Common myeloid progenitor, CD34-positive (primary cell): ENCODE measurements around the gene MB.
A peak's percentile ranks its signal among the peaks of the same experiment; 100 is the strongest.

Source experiments
- CTCF ChIA-PET: fragments of 350-600 bp; sonication (Branson Sonifier 250); formaldehyde crosslinking; loops from one replicate; lab custom pipeline; 2021; ENCODE audit warnings: antibody characterized with exemption; lab: Charles Lee
- POLR2A ChIA-PET: fragments of 350-600 bp; sonication (Branson Sonifier 250); formaldehyde crosslinking; loops from one replicate; lab custom pipeline; 2021; ENCODE audit warnings: antibody characterized with exemption; lab: Charles Lee
- DNase-seq, 3 donors: peaks; one replicate each; pipeline versions ENCODE4 v3.0.0 to v3.0.0-alpha.2; 2013
- H3K27ac ChIP-seq, 2 experiments: 1 replicate in 1 of 2; 2 replicates in 1 of 2; pipeline ENCODE4 v1.7.0; 2013; ENCODE audit warnings: inconsistent platforms in 2 of 2, low read length in 2 of 2, mild to moderate bottlenecking in 2 of 2, low read depth in 1 of 2, moderate library complexity in 1 of 2; ENCODE audit not compliant: severe bottlenecking in 2 of 2, insufficient read depth in 1 of 2, poor library complexity in 1 of 2
- H3K27me3 ChIP-seq, 5 experiments: replicated peaks in 2 of 5; 1 replicate in 3 of 5; 2 replicates in 2 of 5; pipeline versions ENCODE4 v1.6.1 to v1.7.0; 2013; ENCODE audit warnings: low read length in 4 of 5, mild to moderate bottlenecking in 2 of 5, moderate library complexity in 2 of 5, inconsistent platforms in 1 of 5; ENCODE audit not compliant: insufficient read depth in 5 of 5, control insufficient read depth in 4 of 5
- H3K36me3 ChIP-seq, 4 experiments: 1 replicate in 2 of 4; 2 replicates in 2 of 4; pipeline versions ENCODE4 v1.6.1 to v1.7.0; 2013; ENCODE audit warnings: low read length in 3 of 4, control low read depth in 1 of 4, mild to moderate bottlenecking in 1 of 4; ENCODE audit not compliant: control insufficient read depth in 4 of 4, insufficient read depth in 4 of 4
- H3K4me1 ChIP-seq, 4 experiments: 1 replicate in 3 of 4; 2 replicates in 1 of 4; pipeline versions ENCODE4 v1.6.1 to v1.7.1; 2013; ENCODE audit warnings: low read length in 3 of 4, mild to moderate bottlenecking in 3 of 4, control low read depth in 1 of 4, inconsistent platforms in 1 of 4, moderate library complexity in 1 of 4; ENCODE audit not compliant: control insufficient read depth in 4 of 4, insufficient read depth in 4 of 4; ENCODE audit errors: control extremely low read depth in 1 of 4
- H3K4me3 ChIP-seq, 7 experiments: 1 replicate in 4 of 7; 2 replicates in 3 of 7; pipeline versions ENCODE4 v1.5.1 to v1.7.0; 2013; ENCODE audit warnings: mild to moderate bottlenecking in 7 of 7, low read length in 6 of 7, moderate library complexity in 6 of 7, inconsistent platforms in 2 of 7, low read depth in 2 of 7, control low read depth in 1 of 7; ENCODE audit not compliant: insufficient read depth in 4 of 7, control insufficient read depth in 1 of 7; ENCODE audit errors: extremely low read depth in 1 of 7
- H3K9me3 ChIP-seq, 5 experiments: 1 replicate in 4 of 5; 2 replicates in 1 of 5; pipeline versions ENCODE4 v1.6.1 to v1.7.1; 2013; ENCODE audit warnings: low read length in 4 of 5, mild to moderate bottlenecking in 2 of 5, inconsistent platforms in 1 of 5, low read depth in 1 of 5, moderate library complexity in 1 of 5; ENCODE audit not compliant: control insufficient read depth in 4 of 5, insufficient read depth in 2 of 5; ENCODE audit errors: control extremely low read depth in 1 of 5
- WGBS: methylation state at CpG from one replicate; pipeline ENCODE4 v1.1.5; 2013; ENCODE audit not compliant: insufficient coverage; 5-methylcytosine and 5-hydroxymethylcytosine counted together

Gene MB

GRCh38 chr22:35580351-35581022, 36.6 kb downstream of the MB start:
- Histone ChIP-seq H3K27me3 (no peaks in the 10 kb centered on the region), H3K9me3 (no peaks in the 10 kb centered on the region), H3K36me3 (no peaks in the 10 kb centered on the region), H3K4me3 (no peak overlapping the region), H3K4me1 (no peaks in the 10 kb centered on the region), H3K27ac (no peak overlapping the region)
- DNase-seq = no peak
- ChIA-PET POLR2A (no interaction called here), CTCF (interaction anchor here (0.6 to 6.7 kb wide), 6 partner anchors 8 to 230 kb away, joined by 3 to 65 read pairs (median 4); no protein-coding TSS in a partner anchor)
- 95% methylated on average over 6 of the region's 10 CpGs for WGBS

GRCh38 chr22:35578836-35579575, 38.1 kb downstream of the MB start:
- ChIA-PET CTCF (interaction anchor here (1.2 to 6.7 kb wide), 2 partner anchors 15 to 148 kb away, joined by 3 to 65 read pairs; no protein-coding TSS in a partner anchor), POLR2A (no interaction called here)
- no peak for DNase-seq
- 95% methylated on average over 15 of the region's 19 CpGs for WGBS
- Histone ChIP-seq H3K36me3 (no peaks in the 10 kb centered on the region), H3K4me1 (no peaks in the 10 kb centered on the region), H3K27me3 (peaks cover 0 to 4% (median 0%) of the 10 kb centered on the region in 5 experiments), H3K27ac (no peak overlapping the region), H3K4me3 (no peak overlapping the region), H3K9me3 (no peaks in the 10 kb centered on the region)

GRCh38 chr22:35577799-35578659, 39.1 kb downstream of the MB start:
- H3K4me3 ChIP-seq = no peak overlapping the region
- no peaks in the 10 kb centered on the region for H3K36me3 ChIP-seq
- CTCF ChIA-PET = interaction anchor here (6.7 kb wide), 1 partner anchor 147 kb away, joined by 65 read pairs; no protein-coding TSS in a partner anchor
- DNase-seq = no peak
- H3K27ac ChIP-seq = no peak overlapping the region
- H3K9me3 ChIP-seq = no peaks in the 10 kb centered on the region
- WGBS = 95% methylated on average over 2 of the region's 2 CpGs
- POLR2A ChIA-PET = no interaction called here
- no peaks in the 10 kb centered on the region for H3K4me1 ChIP-seq
- H3K27me3 ChIP-seq = peaks cover 0 to 4% (median 0%) of the 10 kb centered on the region in 5 experiments

GRCh38 chr22:35576671-35577070, 40.5 kb downstream of the MB start:
- CTCF ChIA-PET = interaction anchor here (0.8 to 1.8 kb wide), 3 partner anchors 20 to 28 kb away, joined by 3 to 4 read pairs (median 4); no protein-coding TSS in a partner anchor
- H3K27ac ChIP-seq = no peak overlapping the region
- POLR2A ChIA-PET = no interaction called here
- WGBS = 85% methylated on average over 8 of the region's 8 CpGs
- H3K4me3 ChIP-seq = no peak overlapping the region
- H3K4me1 ChIP-seq = no peaks in the 10 kb centered on the region
- peaks cover 0 to 4% (median 0%) of the 10 kb centered on the region in 5 experiments for H3K27me3 ChIP-seq
- DNase-seq = no peak
- no peaks in the 10 kb centered on the region for H3K9me3 ChIP-seq
- no peaks in the 10 kb centered on the region for H3K36me3 ChIP-seq

GRCh38 chr22:35575116-35575748, 41.9 kb downstream of the MB start:
- 62% methylated on average over 11 of the region's 15 CpGs for WGBS
- Histone ChIP-seq H3K27ac (no peak overlapping the region), H3K4me3 (no peak overlapping the region), H3K9me3 (no peaks in the 10 kb centered on the region), H3K27me3 (peaks cover 0 to 4% (median 0%) of the 10 kb centered on the region in 5 experiments), H3K36me3 (no peaks in the 10 kb centered on the region), H3K4me1 (no peaks in the 10 kb centered on the region)
- CTCF ChIA-PET = interaction anchor here (1.8 kb wide), 1 partner anchor 18 kb away, joined by 4 read pairs; no protein-coding TSS in a partner anchor
- DNase-seq = peak in 1 of 3 donors; percentile 22
- POLR2A ChIA-PET = no interaction called here

GRCh38 chr22:35572556-35572955, 44.6 kb downstream of the MB start:
- Histone ChIP-seq H3K27ac (no peak overlapping the region), H3K9me3 (no peaks in the 10 kb centered on the region), H3K27me3 (peaks cover 0 to 4% (median 0%) of the 10 kb centered on the region in 5 experiments), H3K36me3 (no peaks in the 10 kb centered on the region), H3K4me3 (no peak overlapping the region), H3K4me1 (no peaks in the 10 kb centered on the region)
- DNase-seq = no peak
- POLR2A ChIA-PET = no interaction called here
- CTCF ChIA-PET = interaction anchor here (1.3 to 3.4 kb wide), 2 partner anchors 10 to 158 kb away, joined by 3 to 14 read pairs; no protein-coding TSS in a partner anchor
- WGBS = 59% methylated on average over 8 of the region's 8 CpGs
